ENCODE measurements around the gene CCDC187.

Gene CCDC187

DNA sequence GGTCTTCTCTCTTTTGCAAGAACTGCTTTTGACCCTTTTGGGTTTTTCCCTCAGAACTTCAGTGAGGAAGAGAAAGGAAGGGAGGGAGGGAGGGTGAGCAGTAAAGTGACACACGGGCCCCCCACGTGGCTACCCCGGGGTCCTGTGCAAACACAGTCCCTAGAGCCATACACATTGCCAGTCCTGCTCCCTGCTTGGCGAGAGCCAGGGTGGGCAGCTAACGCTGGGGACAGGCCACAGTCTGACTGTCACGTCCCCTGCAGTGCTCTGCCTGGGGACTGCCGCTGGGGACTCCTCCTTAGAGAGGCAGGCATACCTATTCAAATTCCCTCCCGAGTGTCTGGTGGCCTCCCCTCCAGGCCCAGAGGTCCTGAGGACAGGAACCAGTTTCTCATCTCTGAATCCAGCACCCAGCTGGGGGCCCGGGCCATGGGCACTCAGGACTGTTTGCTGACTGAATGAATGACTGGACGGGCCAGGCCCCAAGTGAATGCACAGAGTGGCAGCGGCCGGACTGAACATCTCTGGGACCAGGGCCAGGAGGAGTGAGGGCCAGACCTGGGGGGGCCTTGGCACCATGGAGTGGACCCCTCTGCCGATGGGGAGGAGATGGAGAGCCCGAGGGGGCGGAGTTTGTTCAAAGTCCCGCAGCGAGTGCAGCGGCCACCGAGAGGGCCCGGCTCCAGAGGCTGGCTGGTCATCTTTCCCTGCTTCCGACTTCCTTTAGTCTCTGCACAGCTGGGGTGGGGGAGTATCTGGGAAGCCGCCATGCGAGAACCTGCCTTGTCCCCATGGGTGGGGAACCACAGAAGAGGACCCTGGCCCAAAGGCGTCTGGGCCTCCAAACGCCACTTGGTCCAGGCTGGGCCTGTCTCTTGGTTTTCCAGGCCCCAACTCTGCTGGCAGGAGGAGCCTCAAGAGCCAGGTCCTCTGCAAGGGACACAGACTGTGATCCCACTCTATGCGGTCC is 5.8 kb downstream of the CCDC187 start:
- Histone ChIP-seq H3K27me3 (ENCODE audit: insufficient read depth, low read length) (no peaks in the 10 kb centered on the region), H3K9me3 (ENCODE audit: insufficient read depth, low read depth, low read length) (peaks cover 6% of the 10 kb centered on the region; the same call in 1 of the 2 replicates), H3K9ac (ENCODE audit: low read depth, low read length) (no peak overlapping the region), H3K27ac (ENCODE audit: low read length) (no peak overlapping the region), H3K4me1 (ENCODE audit: insufficient read depth, low read length) (no peaks in the 10 kb centered on the region), H3K36me3 (ENCODE audit: insufficient read depth, low read depth, low read length) (no peaks in the 10 kb centered on the region), H3K4me3 (ENCODE audit: low read length) (no peak overlapping the region)

DNA sequence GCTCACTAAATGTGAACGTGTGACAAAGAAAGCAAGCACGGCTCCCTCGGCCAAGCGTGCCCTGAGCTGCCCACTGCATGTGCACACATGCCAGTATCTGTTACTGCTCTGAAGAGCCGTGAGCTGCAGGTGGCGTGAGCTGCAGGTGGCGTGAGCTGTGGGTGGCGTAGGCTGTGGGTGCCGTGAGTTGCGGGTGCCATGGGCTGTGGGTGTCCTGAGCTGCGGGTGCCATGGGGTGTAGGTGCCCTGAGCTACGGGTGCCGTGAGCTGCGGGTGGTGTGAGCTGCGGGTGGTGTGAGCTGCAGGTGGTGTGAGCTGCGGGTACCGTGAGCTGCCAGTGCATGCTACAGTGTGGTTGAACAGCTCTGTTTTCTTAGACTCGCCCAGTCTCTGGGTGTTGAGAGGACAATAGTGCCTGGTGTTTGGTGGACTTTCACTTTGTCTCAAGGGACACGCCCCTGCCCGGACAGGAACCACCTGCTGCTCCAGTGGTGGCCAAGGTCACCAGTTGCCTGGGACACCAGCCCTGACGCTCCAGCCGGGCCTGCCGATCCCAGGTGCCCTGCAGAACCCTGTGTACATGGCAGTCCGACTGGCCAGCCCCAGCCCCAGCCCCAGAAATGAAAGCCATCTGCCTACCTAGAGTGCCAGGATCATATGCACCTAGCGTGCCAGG is 6.7 kb downstream of the CCDC187 start:
- H3K4me3 ChIP-seq (ENCODE audit: low read length): no peak overlapping the region

GRCh38 chr9:136296434-136297015 is 7.4 kb downstream of the CCDC187 start:
- Histone ChIP-seq H3K4me1 (ENCODE audit: insufficient read depth, low read length) (no peaks in the 10 kb centered on the region), H3K27ac (ENCODE audit: low read length) (no peak overlapping the region), H3K27me3 (ENCODE audit: insufficient read depth, low read length) (no peaks in the 10 kb centered on the region), H3K9ac (ENCODE audit: low read depth, low read length) (no peak overlapping the region), H3K36me3 (ENCODE audit: insufficient read depth, low read depth, low read length) (no peaks in the 10 kb centered on the region), H3K9me3 (ENCODE audit: insufficient read depth, low read depth, low read length) (peaks cover 6% of the 10 kb centered on the region; the same call in 1 of the 2 replicates), H3K4me3 (ENCODE audit: low read length) (no peak overlapping the region)

More for the DNA sequence above, 6.7 kb downstream of the CCDC187 start:
- H3K4me1 ChIP-seq (ENCODE audit: insufficient read depth, low read length): no peaks in the 10 kb centered on the region
- no peak overlapping the region for H3K27ac ChIP-seq (ENCODE audit: low read length)
- H3K9ac ChIP-seq (ENCODE audit: low read depth, low read length): no peak overlapping the region
- H3K36me3 ChIP-seq (ENCODE audit: insufficient read depth, low read depth, low read length): no peaks in the 10 kb centered on the region
- no peaks in the 10 kb centered on the region for H3K27me3 ChIP-seq (ENCODE audit: insufficient read depth, low read length)
- peaks cover 6% of the 10 kb centered on the region; the same call in 1 of the 2 replicates for H3K9me3 ChIP-seq (ENCODE audit: insufficient read depth, low read depth, low read length)

- H3K27ac ChIP-seq (ENCODE audit: low read length): no peak overlapping the region
- no peaks in the 10 kb centered on the region for H3K4me1 ChIP-seq (ENCODE audit: insufficient read depth, low read length)
- H3K9me3 ChIP-seq (ENCODE audit: insufficient read depth, low read depth, low read length): peaks cover 6% of the 10 kb centered on the region; the same call in 1 of the 2 replicates
- no peaks in the 10 kb centered on the region for H3K27me3 ChIP-seq (ENCODE audit: insufficient read depth, low read length)
- H3K9ac ChIP-seq (ENCODE audit: low read depth, low read length): no peak overlapping the region
- no peaks in the 10 kb centered on the region for H3K36me3 ChIP-seq (ENCODE audit: insufficient read depth, low read depth, low read length)
- no peak overlapping the region for H3K4me3 ChIP-seq (ENCODE audit: low read length)
Measured at GRCh38 chr9:136295542-136296433, 8.1 kb downstream of the CCDC187 start.

DNA sequence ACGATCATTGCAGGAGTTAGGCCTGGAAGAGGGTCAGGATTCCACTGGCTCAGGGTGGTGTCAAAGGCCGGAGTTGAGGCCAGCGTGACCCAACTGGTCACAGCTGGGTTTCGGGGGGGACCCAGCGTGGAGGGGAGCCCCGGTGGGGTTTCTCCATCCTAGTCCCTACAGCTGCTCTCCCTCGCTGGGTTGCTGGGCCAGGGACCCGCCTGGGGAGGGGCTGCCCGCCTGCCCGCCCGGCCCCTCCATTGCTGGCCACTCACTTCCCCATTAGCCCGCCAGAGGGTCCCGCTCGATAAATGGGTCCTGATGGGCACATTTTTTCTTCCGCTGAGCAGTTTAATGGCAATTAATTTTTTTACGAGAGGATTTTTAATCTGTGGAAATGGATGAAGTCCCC is 8.8 kb downstream of the CCDC187 start:
- no peaks in the 10 kb centered on the region for H3K36me3 ChIP-seq (ENCODE audit: insufficient read depth, low read depth, low read length)
- no peak overlapping the region for H3K9ac ChIP-seq (ENCODE audit: low read depth, low read length)
- H3K27ac ChIP-seq (ENCODE audit: low read length): no peak overlapping the region
- H3K4me3 ChIP-seq (ENCODE audit: low read length): no peak overlapping the region
- peaks cover 6% of the 10 kb centered on the region; the same call in 1 of the 2 replicates for H3K9me3 ChIP-seq (ENCODE audit: insufficient read depth, low read depth, low read length)
- no peaks in the 10 kb centered on the region for H3K4me1 ChIP-seq (ENCODE audit: insufficient read depth, low read length)
- no peaks in the 10 kb centered on the region for H3K27me3 ChIP-seq (ENCODE audit: insufficient read depth, low read length)

DNA sequence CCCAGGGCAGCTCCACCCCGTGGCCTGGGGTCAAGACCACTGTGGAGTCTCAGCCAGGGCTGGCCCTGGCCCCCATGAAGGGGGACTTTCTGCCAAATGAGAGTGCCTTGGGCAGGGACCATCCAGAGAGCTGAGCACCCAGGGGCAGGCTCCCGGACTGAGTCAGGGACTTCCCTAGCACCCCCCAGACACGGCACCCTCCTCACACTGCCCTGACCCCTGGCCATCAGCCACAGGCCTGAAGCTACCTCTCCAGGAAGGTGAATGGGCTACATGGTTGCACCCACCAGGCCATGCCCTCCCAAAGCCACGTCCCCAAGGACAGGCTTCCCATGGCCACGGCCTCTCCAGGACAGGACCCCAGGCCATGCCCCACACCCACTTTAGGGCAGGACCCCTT is 9.5 kb downstream of the CCDC187 start:
- no peaks in the 10 kb centered on the region for H3K4me1 ChIP-seq (ENCODE audit: insufficient read depth, low read length)
- no peak overlapping the region for H3K9ac ChIP-seq (ENCODE audit: low read depth, low read length)
- peaks cover 6% of the 10 kb centered on the region; the same call in 1 of the 2 replicates for H3K9me3 ChIP-seq (ENCODE audit: insufficient read depth, low read depth, low read length)
- no peaks in the 10 kb centered on the region for H3K36me3 ChIP-seq (ENCODE audit: insufficient read depth, low read depth, low read length)
- H3K27me3 ChIP-seq (ENCODE audit: insufficient read depth, low read length): no peaks in the 10 kb centered on the region
- H3K4me3 ChIP-seq (ENCODE audit: low read length): no peak overlapping the region
- H3K27ac ChIP-seq (ENCODE audit: low read length): no peak overlapping the region

DNA sequence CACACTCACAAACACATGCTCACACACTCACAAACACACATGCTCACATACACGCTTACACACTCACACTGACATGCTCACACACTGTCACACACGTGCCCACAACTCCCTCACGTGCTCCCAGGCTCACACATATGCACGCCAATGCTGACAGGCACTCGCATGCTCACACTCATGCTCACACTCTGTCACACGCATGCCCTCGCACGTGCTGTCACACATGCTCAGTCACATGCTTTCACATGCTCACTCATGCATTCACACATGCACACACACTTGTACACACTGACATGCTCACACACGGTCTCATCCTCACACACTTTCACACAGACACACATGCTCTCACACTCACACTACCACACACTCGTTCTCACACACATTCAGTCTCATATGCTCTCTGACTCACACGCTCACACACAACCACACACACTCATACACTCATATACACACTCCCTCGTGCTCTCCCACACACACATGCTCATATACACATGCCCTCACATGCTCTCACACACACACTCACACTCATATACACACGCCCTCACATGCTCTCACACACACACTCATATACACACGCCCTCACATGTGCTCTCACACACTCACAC is 10.3 kb downstream of the CCDC187 start:
- Histone ChIP-seq H3K27me3 (ENCODE audit: insufficient read depth, low read length) (no peaks in the 10 kb centered on the region), H3K36me3 (ENCODE audit: insufficient read depth, low read depth, low read length) (no peaks in the 10 kb centered on the region), H3K4me3 (ENCODE audit: low read length) (no peak overlapping the region), H3K27ac (ENCODE audit: low read length) (no peak overlapping the region), H3K9me3 (ENCODE audit: insufficient read depth, low read depth, low read length) (peaks cover 6% of the 10 kb centered on the region; the same call in 1 of the 2 replicates), H3K9ac (ENCODE audit: low read depth, low read length) (no peak overlapping the region), H3K4me1 (ENCODE audit: insufficient read depth, low read length) (no peaks in the 10 kb centered on the region)

GRCh38 chr9:136292591-136293448 is 11.1 kb downstream of the CCDC187 start:
- H3K9ac ChIP-seq (ENCODE audit: low read depth, low read length): no peak overlapping the region
- no peaks in the 10 kb centered on the region for H3K4me1 ChIP-seq (ENCODE audit: insufficient read depth, low read length)
- H3K27me3 ChIP-seq (ENCODE audit: insufficient read depth, low read length): no peaks in the 10 kb centered on the region
- no peaks in the 10 kb centered on the region for H3K36me3 ChIP-seq (ENCODE audit: insufficient read depth, low read depth, low read length)
- peaks cover 6% of the 10 kb centered on the region; the same call in 1 of the 2 replicates for H3K9me3 ChIP-seq (ENCODE audit: insufficient read depth, low read depth, low read length)
- H3K27ac ChIP-seq (ENCODE audit: low read length): no peak overlapping the region
- no peak overlapping the region for H3K4me3 ChIP-seq (ENCODE audit: low read length)

- H3K36me3 ChIP-seq (ENCODE audit: insufficient read depth, low read depth, low read length): no peaks in the 10 kb centered on the region
- H3K27ac ChIP-seq (ENCODE audit: low read length): no peak overlapping the region
- H3K9me3 ChIP-seq (ENCODE audit: insufficient read depth, low read depth, low read length): peaks cover 6% of the 10 kb centered on the region; the same call in 1 of the 2 replicates
- no peaks in the 10 kb centered on the region for H3K4me1 ChIP-seq (ENCODE audit: insufficient read depth, low read length)
- no peaks in the 10 kb centered on the region for H3K27me3 ChIP-seq (ENCODE audit: insufficient read depth, low read length)
- no peak overlapping the region for H3K4me3 ChIP-seq (ENCODE audit: low read length)
- no peak overlapping the region for H3K9ac ChIP-seq (ENCODE audit: low read depth, low read length)
Measured at GRCh38 chr9:136292026-136292538, 11.8 kb downstream of the CCDC187 start.

Measured in iPS-20b (cell line).